GM23338 (cell line): Measurements from ENCODE around the gene HIVEP3. TPM values are rescaled to one million over a fixed set of nuclear protein-coding genes. Genes with fewer than 3 reads are reported as not detected.

ENCODE experiments used
- ATAC-seq: fragments of 200-7000 bp; cut with Tn5 transposase; 3 replicates; pipeline ENCODE4 v1.9.1; 2020
- DNase-seq: peaks from one replicate; pipeline ENCODE4 v3.0.0-alpha.2; 2015; ENCODE audit warnings: low spot score
- H2AFZ ChIP-seq: fragments of 200-600 bp; sonication (generic); 2 replicates; pipeline ENCODE4 v1.8.0; 2016; ENCODE audit warnings: antibody characterized with exemption, mild to moderate bottlenecking, moderate library complexity
- H3F3A ChIP-seq: fragments of 200-600 bp; sonication (generic); replicated peaks from 2 replicates; pipeline ENCODE4 v1.8.0; 2017; ENCODE audit warnings: antibody characterized with exemption, mixed run types, low read depth
- H3K27ac ChIP-seq: fragments of 200-600 bp; sonication (generic); 2 replicates; pipeline ENCODE4 v1.6.1; 2016; ENCODE audit warnings: low read depth
- H3K27me3 ChIP-seq: fragments of 200-600 bp; sonication (generic); 2 replicates; pipeline ENCODE4 v1.8.0; 2016; ENCODE audit warnings: mild to moderate bottlenecking, mixed run types, moderate library complexity; ENCODE audit not compliant: insufficient read depth
- H3K36me3 ChIP-seq: fragments of 200-600 bp; sonication (generic); 2 replicates; pipeline ENCODE4 v1.8.0; 2016; ENCODE audit warnings: mild to moderate bottlenecking; ENCODE audit not compliant: insufficient read depth
- H3K4me1 ChIP-seq: fragments of 200-600 bp; sonication (generic); 2 replicates; pipeline ENCODE4 v1.8.0; 2016; ENCODE audit warnings: mild to moderate bottlenecking, moderate library complexity; ENCODE audit not compliant: insufficient read depth
- H3K4me2 ChIP-seq: fragments of 200-600 bp; sonication (generic); 2 replicates; pipeline ENCODE4 v1.7.1; 2017; ENCODE audit warnings: mixed run types
- H3K4me3 ChIP-seq: fragments of 200-600 bp; sonication (generic); 2 replicates; pipeline ENCODE4 v1.6.1; 2016; ENCODE audit warnings: mixed run types
- H3K79me2 ChIP-seq: fragments of 200-600 bp; sonication (generic); replicated peaks from 2 replicates; pipeline ENCODE4 v1.8.0; 2017; ENCODE audit warnings: mild to moderate bottlenecking; ENCODE audit not compliant: insufficient read depth
- H3K9me2 ChIP-seq: fragments of 200-600 bp; sonication (generic); 2 replicates; pipeline ENCODE4 v1.8.0; 2017; ENCODE audit not compliant: insufficient read depth
- H4K20me1 ChIP-seq: fragments of 200-600 bp; sonication (generic); replicated peaks from 2 replicates; pipeline ENCODE4 v1.8.0; 2017; ENCODE audit warnings: mild to moderate bottlenecking; ENCODE audit not compliant: insufficient read depth
- H3K27ac Mint-ChIP-seq: 2 replicates; pipeline ENCODE4 v1.8.0; 2020; ENCODE audit warnings: inconsistent platforms, mild to moderate bottlenecking, moderate library complexity, mixed read lengths
- H3K27me3 Mint-ChIP-seq: 3 replicates; pipeline ENCODE4 v1.8.0; 2022; ENCODE audit warnings: low read depth, mild to moderate bottlenecking, moderate library complexity, mixed read lengths, inconsistent platforms; ENCODE audit not compliant: insufficient read depth, poor library complexity
- H3K36me3 Mint-ChIP-seq: 3 replicates; pipeline ENCODE4 v1.8.0; 2021; ENCODE audit warnings: low read depth, mild to moderate bottlenecking, inconsistent platforms, moderate library complexity, mixed read lengths
- H3K4me1 Mint-ChIP-seq: 3 replicates; pipeline ENCODE4 v1.8.0; 2020; ENCODE audit warnings: mild to moderate bottlenecking, inconsistent platforms, mixed read lengths
- H3K4me3 Mint-ChIP-seq: 3 replicates; pipeline ENCODE4 v1.8.0; 2021; ENCODE audit warnings: moderate library complexity, mild to moderate bottlenecking, inconsistent platforms, mixed read lengths
- H3K9me3 Mint-ChIP-seq: 3 replicates; pipeline ENCODE4 v1.8.0; 2020; ENCODE audit warnings: moderate library complexity, mild to moderate bottlenecking, inconsistent platforms, mixed read lengths
- EZH2phosphoT487 ChIP-seq: fragments of 200-600 bp; sonication (generic); IDR thresholded peaks from one replicate; pipeline ENCODE4 v1.8.1; 2018; ENCODE audit warnings: antibody characterized with exemption; ENCODE audit not compliant: unreplicated experiment
- JUNB ChIP-seq: IDR thresholded peaks from one replicate; pipeline ENCODE4 v1.6.1; 2016; ENCODE audit warnings: antibody characterized with exemption; ENCODE audit not compliant: unreplicated experiment
- NANOG ChIP-seq: IDR thresholded peaks from 2 replicates; pipeline ENCODE4 v1.6.1; 2016; ENCODE audit warnings: antibody characterized with exemption, borderline replicate concordance
- POLR2AphosphoS5 ChIP-seq: IDR thresholded peaks from 2 replicates; pipeline ENCODE4 v1.6.1; 2016; ENCODE audit warnings: antibody characterized with exemption, low read depth
- STAT1 ChIP-seq: IDR thresholded peaks from one replicate; pipeline ENCODE4 v1.6.1; 2016; ENCODE audit warnings: antibody characterized with exemption; ENCODE audit not compliant: unreplicated experiment
- ZNF114 ChIP-seq: fragments of 250-450 bp; sonication (Bioruptor Pico); IDR thresholded peaks from 2 replicates; pipeline ENCODE4 v1.5.0; 2020; ENCODE audit warnings: mild to moderate bottlenecking, moderate library complexity
- ZNF331 ChIP-seq: fragments of 250-450 bp; sonication (Bioruptor Pico); IDR thresholded peaks from 2 replicates; pipeline ENCODE4 v1.5.0; 2020; ENCODE audit warnings: low read depth, mild to moderate bottlenecking, moderate library complexity
- polyA plus RNA-seq: library from polyadenylated mRNA; unstranded; fragments of >200 nt; fragmentation: Nextera tagmentation; extraction: Ambion mirVana; gene quantifications from 2 replicates; pipeline ENCODE4 v1.2.1, GENCODE V29; 2016
- total RNA-seq: library from RNA; depleted of rRNA; stranded (reverse); fragments of >200 nt; shearing (Covaris generic); gene quantifications from 2 replicates; pipeline ENCODE4 v1.2.3, GENCODE V29; 2014
- TF ChIP-seq, protein P1 (sequence below): fragments of 250-450 bp; sonication (Bioruptor Pico); IDR thresholded peaks from 2 replicates; pipeline ENCODE4 v1.5.0; 2020; ENCODE audit warnings: mild to moderate bottlenecking, moderate library complexity
- TF ChIP-seq, protein P2 (sequence below): IDR thresholded peaks from one replicate; pipeline ENCODE4 v1.6.1; 2018; ENCODE audit warnings: antibody characterized with exemption; ENCODE audit not compliant: unreplicated experiment
- TF ChIP-seq, protein P3 (sequence below), 2 experiments: fragments of 200-600 bp in 1 of 2; sonication (generic) in 1 of 2; conservative IDR thresholded peaks; 2 replicates each; pipeline versions ENCODE4 v1.5.1 to v1.6.1; 2016 to 2017; ENCODE audit warnings: antibody characterized with exemption in 2 of 2, low read depth in 2 of 2, mild to moderate bottlenecking in 2 of 2, moderate library complexity in 1 of 2

Gene HIVEP3
- total and polyA plus RNA-seq, 2 experiments from 2014 or later, result 0.14 to 0.24 TPM

DNA sequence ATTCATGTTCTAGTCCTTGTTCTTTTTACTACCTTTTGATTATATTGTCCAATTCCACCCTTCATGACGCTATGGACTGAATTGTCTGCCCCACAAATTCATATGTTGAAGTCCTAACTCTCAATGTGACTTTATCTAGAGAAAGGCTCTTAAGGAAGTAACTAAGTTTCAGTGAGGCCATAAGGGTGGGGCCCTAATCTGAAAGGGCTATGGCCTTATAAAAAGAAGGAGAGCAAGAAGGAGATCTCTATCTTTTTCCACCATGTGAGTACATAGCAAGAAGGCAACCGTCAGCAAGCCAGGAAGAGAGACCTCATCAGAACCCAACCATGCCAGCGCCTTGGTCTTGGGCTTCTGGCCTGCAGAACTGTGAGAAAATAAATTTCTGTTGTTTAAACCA, 95.9 kb downstream of the HIVEP3 start:
- no peak overlapping the region for H3K4me3 Mint-ChIP-seq
- peaks cover 14% of the 10 kb centered on the region for H3K4me1 ChIP-seq
- H3K4me3 ChIP-seq, result no peak overlapping the region
- H4K20me1 ChIP-seq, result no peaks in the 10 kb centered on the region
- H3K36me3 Mint-ChIP-seq, result no peaks in the 10 kb centered on the region
- H3K36me3 ChIP-seq, result no peaks in the 10 kb centered on the region
- TF ChIP-seq STAT1, result no peak
- no peak for TF ChIP-seq ZNF331
- TF ChIP-seq, protein P1, sequence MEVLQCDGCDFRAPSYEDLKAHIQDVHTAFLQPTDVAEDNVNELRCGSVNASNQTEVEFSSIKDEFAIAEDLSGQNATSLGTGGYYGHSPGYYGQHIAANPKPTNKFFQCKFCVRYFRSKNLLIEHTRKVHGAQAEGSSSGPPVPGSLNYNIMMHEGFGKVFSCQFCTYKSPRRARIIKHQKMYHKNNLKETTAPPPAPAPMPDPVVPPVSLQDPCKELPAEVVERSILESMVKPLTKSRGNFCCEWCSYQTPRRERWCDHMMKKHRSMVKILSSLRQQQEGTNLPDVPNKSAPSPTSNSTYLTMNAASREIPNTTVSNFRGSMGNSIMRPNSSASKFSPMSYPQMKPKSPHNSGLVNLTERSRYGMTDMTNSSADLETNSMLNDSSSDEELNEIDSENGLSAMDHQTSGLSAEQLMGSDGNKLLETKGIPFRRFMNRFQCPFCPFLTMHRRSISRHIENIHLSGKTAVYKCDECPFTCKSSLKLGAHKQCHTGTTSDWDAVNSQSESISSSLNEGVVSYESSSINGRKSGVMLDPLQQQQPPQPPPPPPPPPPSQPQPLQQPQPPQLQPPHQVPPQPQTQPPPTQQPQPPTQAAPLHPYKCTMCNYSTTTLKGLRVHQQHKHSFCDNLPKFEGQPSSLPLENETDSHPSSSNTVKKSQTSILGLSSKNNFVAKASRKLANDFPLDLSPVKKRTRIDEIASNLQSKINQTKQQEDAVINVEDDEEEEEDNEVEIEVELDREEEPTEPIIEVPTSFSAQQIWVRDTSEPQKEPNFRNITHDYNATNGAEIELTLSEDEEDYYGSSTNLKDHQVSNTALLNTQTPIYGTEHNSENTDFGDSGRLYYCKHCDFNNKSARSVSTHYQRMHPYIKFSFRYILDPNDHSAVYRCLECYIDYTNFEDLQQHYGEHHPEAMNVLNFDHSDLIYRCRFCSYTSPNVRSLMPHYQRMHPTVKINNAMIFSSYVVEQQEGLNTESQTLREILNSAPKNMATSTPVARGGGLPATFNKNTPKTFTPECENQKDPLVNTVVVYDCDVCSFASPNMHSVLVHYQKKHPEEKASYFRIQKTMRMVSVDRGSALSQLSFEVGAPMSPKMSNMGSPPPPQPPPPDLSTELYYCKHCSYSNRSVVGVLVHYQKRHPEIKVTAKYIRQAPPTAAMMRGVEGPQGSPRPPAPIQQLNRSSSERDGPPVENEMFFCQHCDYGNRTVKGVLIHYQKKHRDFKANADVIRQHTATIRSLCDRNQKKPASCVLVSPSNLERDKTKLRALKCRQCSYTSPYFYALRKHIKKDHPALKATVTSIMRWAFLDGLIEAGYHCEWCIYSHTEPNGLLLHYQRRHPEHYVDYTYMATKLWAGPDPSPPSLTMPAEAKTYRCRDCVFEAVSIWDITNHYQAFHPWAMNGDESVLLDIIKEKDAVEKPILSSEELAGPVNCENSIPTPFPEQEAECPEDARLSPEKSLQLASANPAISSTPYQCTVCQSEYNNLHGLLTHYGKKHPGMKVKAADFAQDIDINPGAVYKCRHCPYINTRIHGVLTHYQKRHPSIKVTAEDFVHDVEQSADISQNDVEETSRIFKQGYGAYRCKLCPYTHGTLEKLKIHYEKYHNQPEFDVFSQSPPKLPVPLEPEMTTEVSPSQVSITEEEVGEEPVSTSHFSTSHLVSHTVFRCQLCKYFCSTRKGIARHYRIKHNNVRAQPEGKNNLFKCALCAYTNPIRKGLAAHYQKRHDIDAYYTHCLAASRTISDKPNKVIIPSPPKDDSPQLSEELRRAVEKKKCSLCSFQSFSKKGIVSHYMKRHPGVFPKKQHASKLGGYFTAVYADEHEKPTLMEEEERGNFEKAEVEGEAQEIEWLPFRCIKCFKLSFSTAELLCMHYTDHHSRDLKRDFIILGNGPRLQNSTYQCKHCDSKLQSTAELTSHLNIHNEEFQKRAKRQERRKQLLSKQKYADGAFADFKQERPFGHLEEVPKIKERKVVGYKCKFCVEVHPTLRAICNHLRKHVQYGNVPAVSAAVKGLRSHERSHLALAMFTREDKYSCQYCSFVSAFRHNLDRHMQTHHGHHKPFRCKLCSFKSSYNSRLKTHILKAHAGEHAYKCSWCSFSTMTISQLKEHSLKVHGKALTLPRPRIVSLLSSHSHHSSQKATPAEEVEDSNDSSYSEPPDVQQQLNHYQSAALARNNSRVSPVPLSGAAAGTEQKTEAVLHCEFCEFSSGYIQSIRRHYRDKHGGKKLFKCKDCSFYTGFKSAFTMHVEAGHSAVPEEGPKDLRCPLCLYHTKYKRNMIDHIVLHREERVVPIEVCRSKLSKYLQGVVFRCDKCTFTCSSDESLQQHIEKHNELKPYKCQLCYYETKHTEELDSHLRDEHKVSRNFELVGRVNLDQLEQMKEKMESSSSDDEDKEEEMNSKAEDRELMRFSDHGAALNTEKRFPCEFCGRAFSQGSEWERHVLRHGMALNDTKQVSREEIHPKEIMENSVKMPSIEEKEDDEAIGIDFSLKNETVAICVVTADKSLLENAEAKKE (CRISPR knock-in tag), result no peak
- no peak for TF ChIP-seq EZH2phosphoT487
- ATAC-seq (no peak), DNase-seq (no peak)
- no peak overlapping the region for H3K27ac Mint-ChIP-seq
- peaks cover 27% of the 10 kb centered on the region for H3K4me1 Mint-ChIP-seq
- no peak overlapping the region for H3K27ac ChIP-seq
- H3K9me3 Mint-ChIP-seq, result no peaks in the 10 kb centered on the region; the same call in 2 of the 3 replicates
- H3K27me3 ChIP-seq, result no peaks in the 10 kb centered on the region
- H3K27me3 Mint-ChIP-seq, result peaks cover 7% of the 10 kb centered on the region
- H2AFZ ChIP-seq, result peak overlapping the region; percentile 30; the same call in 1 of the 2 replicates
- H3K79me2 ChIP-seq, result no peaks in the 10 kb centered on the region
- peak overlapping the region; percentile 48; the same call in 1 of the 2 replicates for H3K4me2 ChIP-seq
- no peaks in the 10 kb centered on the region for H3K9me2 ChIP-seq
- no peaks in the 10 kb centered on the region for H3F3A ChIP-seq

DNA sequence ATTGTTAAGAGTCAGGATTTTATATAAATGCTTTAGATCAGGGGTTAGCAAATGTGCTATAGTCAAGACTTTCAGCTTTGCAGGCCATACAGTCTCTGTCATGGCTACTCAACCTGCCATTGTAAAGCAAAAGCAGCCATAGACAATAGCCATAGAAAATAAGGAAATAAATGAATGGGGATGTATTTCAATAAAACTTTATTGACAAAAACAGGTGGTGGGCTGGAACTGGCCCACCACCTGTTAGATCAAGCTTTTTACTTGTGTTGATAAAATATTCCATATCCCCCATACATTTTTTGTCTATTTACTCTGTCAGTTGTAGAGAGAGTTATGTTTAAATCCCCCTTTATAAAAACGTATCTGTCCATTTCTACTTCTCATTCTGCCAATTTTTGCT, 98.9 kb downstream of the HIVEP3 start:
- peaks cover 14% of the 10 kb centered on the region for H3K4me1 ChIP-seq
- ATAC-seq (no peak), DNase-seq (no peak)
- H3K4me2 ChIP-seq, result no peak overlapping the region
- Mint-ChIP-seq H3K27ac (no peak overlapping the region), H3K9me3 (no peaks in the 10 kb centered on the region; the same call in 2 of the 3 replicates), H3K4me1 (peaks cover 24% of the 10 kb centered on the region), H3K36me3 (no peaks in the 10 kb centered on the region), H3K4me3 (no peak overlapping the region), H3K27me3 (peaks cover 8% of the 10 kb centered on the region)
- H3K36me3 ChIP-seq, result no peaks in the 10 kb centered on the region
- no peak overlapping the region for H3K27ac ChIP-seq
- H3K9me2 ChIP-seq, result 0 out of 2 replicates have a peak, but pooled peaks cover 3% of the 10 kb centered on the region
- H3K4me3 ChIP-seq, result no peak overlapping the region
- no peak for TF ChIP-seq ZNF331
- TF ChIP-seq, protein P2, sequence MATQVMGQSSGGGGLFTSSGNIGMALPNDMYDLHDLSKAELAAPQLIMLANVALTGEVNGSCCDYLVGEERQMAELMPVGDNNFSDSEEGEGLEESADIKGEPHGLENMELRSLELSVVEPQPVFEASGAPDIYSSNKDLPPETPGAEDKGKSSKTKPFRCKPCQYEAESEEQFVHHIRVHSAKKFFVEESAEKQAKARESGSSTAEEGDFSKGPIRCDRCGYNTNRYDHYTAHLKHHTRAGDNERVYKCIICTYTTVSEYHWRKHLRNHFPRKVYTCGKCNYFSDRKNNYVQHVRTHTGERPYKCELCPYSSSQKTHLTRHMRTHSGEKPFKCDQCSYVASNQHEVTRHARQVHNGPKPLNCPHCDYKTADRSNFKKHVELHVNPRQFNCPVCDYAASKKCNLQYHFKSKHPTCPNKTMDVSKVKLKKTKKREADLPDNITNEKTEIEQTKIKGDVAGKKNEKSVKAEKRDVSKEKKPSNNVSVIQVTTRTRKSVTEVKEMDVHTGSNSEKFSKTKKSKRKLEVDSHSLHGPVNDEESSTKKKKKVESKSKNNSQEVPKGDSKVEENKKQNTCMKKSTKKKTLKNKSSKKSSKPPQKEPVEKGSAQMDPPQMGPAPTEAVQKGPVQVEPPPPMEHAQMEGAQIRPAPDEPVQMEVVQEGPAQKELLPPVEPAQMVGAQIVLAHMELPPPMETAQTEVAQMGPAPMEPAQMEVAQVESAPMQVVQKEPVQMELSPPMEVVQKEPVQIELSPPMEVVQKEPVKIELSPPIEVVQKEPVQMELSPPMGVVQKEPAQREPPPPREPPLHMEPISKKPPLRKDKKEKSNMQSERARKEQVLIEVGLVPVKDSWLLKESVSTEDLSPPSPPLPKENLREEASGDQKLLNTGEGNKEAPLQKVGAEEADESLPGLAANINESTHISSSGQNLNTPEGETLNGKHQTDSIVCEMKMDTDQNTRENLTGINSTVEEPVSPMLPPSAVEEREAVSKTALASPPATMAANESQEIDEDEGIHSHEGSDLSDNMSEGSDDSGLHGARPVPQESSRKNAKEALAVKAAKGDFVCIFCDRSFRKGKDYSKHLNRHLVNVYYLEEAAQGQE, result no peak
- TF ChIP-seq NANOG, result no peak
- TF ChIP-seq JUNB, result no peak
- no peak for TF ChIP-seq POLR2AphosphoS5
- no peak for TF ChIP-seq STAT1
- no peak for TF ChIP-seq ZNF114 (CRISPR knock-in tag)
- TF ChIP-seq, protein P3, sequence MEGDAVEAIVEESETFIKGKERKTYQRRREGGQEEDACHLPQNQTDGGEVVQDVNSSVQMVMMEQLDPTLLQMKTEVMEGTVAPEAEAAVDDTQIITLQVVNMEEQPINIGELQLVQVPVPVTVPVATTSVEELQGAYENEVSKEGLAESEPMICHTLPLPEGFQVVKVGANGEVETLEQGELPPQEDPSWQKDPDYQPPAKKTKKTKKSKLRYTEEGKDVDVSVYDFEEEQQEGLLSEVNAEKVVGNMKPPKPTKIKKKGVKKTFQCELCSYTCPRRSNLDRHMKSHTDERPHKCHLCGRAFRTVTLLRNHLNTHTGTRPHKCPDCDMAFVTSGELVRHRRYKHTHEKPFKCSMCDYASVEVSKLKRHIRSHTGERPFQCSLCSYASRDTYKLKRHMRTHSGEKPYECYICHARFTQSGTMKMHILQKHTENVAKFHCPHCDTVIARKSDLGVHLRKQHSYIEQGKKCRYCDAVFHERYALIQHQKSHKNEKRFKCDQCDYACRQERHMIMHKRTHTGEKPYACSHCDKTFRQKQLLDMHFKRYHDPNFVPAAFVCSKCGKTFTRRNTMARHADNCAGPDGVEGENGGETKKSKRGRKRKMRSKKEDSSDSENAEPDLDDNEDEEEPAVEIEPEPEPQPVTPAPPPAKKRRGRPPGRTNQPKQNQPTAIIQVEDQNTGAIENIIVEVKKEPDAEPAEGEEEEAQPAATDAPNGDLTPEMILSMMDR (conservative IDR thresholded peaks at IDR 0.05; ENCODE audit: low read depth in 2 of 2), result no peak
- H2AFZ ChIP-seq, result no peak overlapping the region
- no peaks in the 10 kb centered on the region for H3F3A ChIP-seq
- H3K27me3 ChIP-seq, result no peaks in the 10 kb centered on the region
- no peaks in the 10 kb centered on the region for H4K20me1 ChIP-seq
- no peaks in the 10 kb centered on the region for H3K79me2 ChIP-seq
